K562 (cell line): ENCODE results near the gene OR2C3. TPM values are rescaled to one million over a fixed set of nuclear protein-coding genes. Genes with fewer than 3 reads are reported as not detected.

Experiments used
- ATAC-seq: fragments of 200-7000 bp; cut with Tn5 transposase; 3 replicates; pipeline ENCODE4 v1.9.1; 2020; ENCODE audit warnings: moderate library complexity
- BruUV-seq: library from RNA; stranded (reverse); fragments of 400-500 nt; replicated peaks from 2 replicates; lab custom pipeline; 2021; lab: Mats Ljungman, UMichigan
- CTCF ChIA-PET: fragments of 300-600 bp; formaldehyde crosslinking; extraction: SDS; loops from one replicate; lab custom pipeline; 2021; ENCODE audit warnings: low intra/inter-chr PET ratio; lab: Yijun Ruan, JAX
- POLR2A ChIA-PET: fragments of 300-600, 350-650 bp; sonication (Branson Sonifier 250); formaldehyde crosslinking; extraction: SDS; loops from one replicate; lab custom pipeline; 2021; ENCODE audit warnings: antibody characterized with exemption, inconsistent platforms; lab: Yijun Ruan, JAX
- DNase-seq, 4 experiments: peaks; one replicate each; pipeline versions ENCODE4 v3.0.0 to v3.0.0-alpha.2; 2011 to 2018; ENCODE audit warnings: low spot score in 3 of 4, mixed read lengths in 3 of 4; ENCODE audit errors: extremely low read depth in 1 of 4
- FAIRE-seq: peaks from 2 replicates; lab custom pipeline; 2011; peaks lifted over from hg19 to GRCh38; lab: Jason Lieb, UNC
- H2AFZ ChIP-seq: 2 replicates; pipeline ENCODE4 v1.6.0; 2011; ENCODE audit warnings: low read depth, low read length, control low read depth, inconsistent platforms
- H3K27ac ChIP-seq: fragments of 200-600 bp; 3 replicates; pipeline ENCODE4 v1.8.0; 2011; ENCODE audit warnings: low read depth, mild to moderate bottlenecking, control low read depth, inconsistent platforms, low read length, moderate library complexity, mixed read lengths; ENCODE audit errors: extremely low read depth
- H3K27me3 ChIP-seq, 2 experiments: fragments of 300-600 bp in 1 of 2; 2 replicates in 1 of 2; 3 replicates in 1 of 2; pipeline versions ENCODE4 v1.6.0 to v1.8.0; 2011; ENCODE audit warnings: inconsistent platforms in 2 of 2, low read length in 2 of 2, mild to moderate bottlenecking in 1 of 2, mixed read lengths in 1 of 2, moderate library complexity in 1 of 2; ENCODE audit not compliant: control insufficient read depth in 2 of 2, insufficient read depth in 2 of 2
- H3K36me3 ChIP-seq: fragments of 300-600 bp; 3 replicates; pipeline ENCODE4 v1.8.0; 2011; ENCODE audit warnings: mild to moderate bottlenecking, low read length, inconsistent platforms; ENCODE audit not compliant: control insufficient read depth, insufficient read depth
- H3K4me1 ChIP-seq, 2 experiments: fragments of 200-600 bp in 1 of 2; replicated peaks in 1 of 2; 2 replicates in 1 of 2; 3 replicates in 1 of 2; pipeline versions ENCODE4 v1.5.1 to v1.8.0; 2011; ENCODE audit warnings: inconsistent platforms in 2 of 2, low read length in 2 of 2, mild to moderate bottlenecking in 1 of 2, mixed read lengths in 1 of 2, moderate library complexity in 1 of 2; ENCODE audit not compliant: control insufficient read depth in 2 of 2, insufficient read depth in 2 of 2
- H3K4me2 ChIP-seq: 2 replicates; pipeline ENCODE4 v1.6.1; 2011; ENCODE audit warnings: low read length, control low read depth, inconsistent platforms, mixed read lengths; ENCODE audit not compliant: insufficient read depth
- H3K4me3 ChIP-seq: fragments of 200-600 bp; sonication (generic), shearing (Covaris generic); 2 replicates; pipeline ENCODE4 v1.5.1; 2016; ENCODE audit warnings: control low read depth, inconsistent platforms
- H3K79me2 ChIP-seq: fragments of 200-600 bp; 3 replicates; pipeline ENCODE4 v1.8.0; 2011; ENCODE audit warnings: low read length, inconsistent platforms; ENCODE audit not compliant: control insufficient read depth, insufficient read depth
- H3K9ac ChIP-seq, 2 experiments: 2 replicates each; pipeline versions ENCODE4 v1.6.0 to v1.6.1; 2011; ENCODE audit warnings: low read depth in 2 of 2, low read length in 2 of 2, control low read depth in 1 of 2, inconsistent platforms in 1 of 2, mild to moderate bottlenecking in 1 of 2, mixed read lengths in 1 of 2; ENCODE audit not compliant: insufficient read depth in 1 of 2
- H3K9me1 ChIP-seq: one replicate; pipeline ENCODE4 v1.6.0; 2011; ENCODE audit warnings: inconsistent platforms, mild to moderate bottlenecking, low read length, moderate library complexity; ENCODE audit not compliant: control insufficient read depth, insufficient read depth
- H3K9me3 ChIP-seq: replicated peaks from 2 replicates; pipeline ENCODE4 v1.5.1; 2011; ENCODE audit warnings: low read depth, low read length, inconsistent platforms; ENCODE audit not compliant: control insufficient read depth, insufficient read depth
- H4K20me1 ChIP-seq: replicated peaks from 2 replicates; pipeline ENCODE4 v1.6.1; 2011; ENCODE audit warnings: low read length, inconsistent platforms, mixed read lengths; ENCODE audit not compliant: control insufficient read depth, insufficient read depth
- BACH1 ChIP-seq: fragments of 200-800 bp; sonication (Bioruptor generic); IDR thresholded peaks from 2 replicates; pipeline ENCODE4 v1.6.1; 2016; ENCODE audit warnings: missing genetic modification characterization, missing compliant biosample characterization
- CAMTA2 ChIP-seq: fragments of 250-450 bp; sonication (Bioruptor Pico); conservative IDR thresholded peaks from 2 replicates; pipeline ENCODE4 v1.5.1; 2022
- E2F1 ChIP-seq: sonication (generic); formaldehyde crosslinking; IDR thresholded peaks from 2 replicates; pipeline ENCODE4 v1.8.1; 2023; ENCODE audit warnings: mild to moderate bottlenecking, missing genetic modification reagents, moderate library complexity
- HOMEZ ChIP-seq: fragments of 250-450 bp; sonication (Bioruptor Pico); IDR thresholded peaks from 2 replicates; pipeline ENCODE4 v1.4.0; 2020; ENCODE audit warnings: mild to moderate bottlenecking, moderate library complexity
- MED1 ChIP-seq: sonication (generic); formaldehyde crosslinking; IDR thresholded peaks from 2 replicates; pipeline ENCODE4 v1.8.1; 2023; ENCODE audit warnings: missing genetic modification reagents, borderline replicate concordance
- POLR2B ChIP-seq: fragments of 450-650 bp; IDR thresholded peaks from 2 replicates; pipeline ENCODE4 v1.6.1; 2018; ENCODE audit warnings: low read depth; ENCODE audit not compliant: partially characterized antibody
- RHOXF2B ChIP-seq: fragments of 250-450 bp; sonication (Bioruptor Pico); conservative IDR thresholded peaks from 2 replicates; pipeline ENCODE4 v1.5.1; 2021
- SNAPC5 ChIP-seq: fragments of 250-450 bp; sonication (Bioruptor Pico); IDR thresholded peaks from 2 replicates; pipeline ENCODE4 v1.8.0; 2021; ENCODE audit warnings: moderate library complexity, mild to moderate bottlenecking, inconsistent platforms
- TARDBP ChIP-seq: fragments of 450-650 bp; IDR thresholded peaks from 2 replicates; pipeline ENCODE4 v1.6.1; 2016
- ZC3H11A ChIP-seq: IDR thresholded peaks from 2 replicates; pipeline ENCODE4 v1.6.1; 2012; ENCODE audit warnings: low read depth, low read length, improper control_type of control experiment
- ZNF24 ChIP-seq: fragments of 450-650 bp; IDR thresholded peaks from 2 replicates; pipeline ENCODE4 v1.6.1; 2016
- ZNF586 ChIP-seq: fragments of 450-650 bp; formaldehyde crosslinking; conservative IDR thresholded peaks from 2 replicates; pipeline ENCODE4 v1.4.0; 2020; ENCODE audit warnings: mild to moderate bottlenecking, moderate library complexity
- WGBS: fragments of 100-300 bp; shearing (Covaris generic); methylation state at CpG from one replicate; pipeline ENCODE4 v1.1.6; 2016; ENCODE audit warnings: low coverage, mixed read lengths; ENCODE audit not compliant: insufficient coverage; ENCODE audit errors: missing lambda C conversion rate; 5-methylcytosine and 5-hydroxymethylcytosine counted together
- in situ Hi-C: fragments of 300-500 bp; cut with MboI; formaldehyde crosslinking; loops from 4 replicates; pipeline ENCODE4 v1.15.0; 2018; ENCODE audit warnings: inconsistent platforms, mixed read lengths
- intact Hi-C: fragments of 100-400 bp; cut with micrococcal nuclease; formaldehyde crosslinking; loops from 2 replicates; pipeline ENCODE4 v1.14.2; 2022
- polyA plus RNA-seq, 8 experiments: library from polyadenylated mRNA; depleted of rRNA in 4 of 8; stranded (reverse) in 5 of 8; unstranded in 3 of 8; fragments of >200 nt; fragmentation: Nextera tagmentation in 2 of 8; fragmentation: Illumina TruSeq in 1 of 8; extraction: Ambion mirVana in 2 of 8; extraction: Trizol in 1 of 8; gene quantifications; 2 replicates each; pipeline versions ENCODE4 v1.2.1 to v1.2.3, GENCODE V29; 2011 to 2014; ENCODE audit warnings: inconsistent platforms in 1 of 8, missing spikeins in 1 of 8
- total RNA-seq, 7 experiments: library from RNA; depleted of rRNA in 6 of 7; stranded (reverse); fragments of >200 nt in 6 of 7; fragmentation: Illumina TruSeq in 2 of 7; extraction: Trizol in 2 of 7; gene quantifications; 2 replicates each; pipeline versions ENCODE4 v1.2.1 to v1.2.3, GENCODE V29; 2011 to 2021; ENCODE audit warnings: low replicate concordance in 1 of 7

OR2C3 gene
- total and polyA plus RNA-seq, 9 of the 15 experiments (the other 6 are each of a cell fraction or from before 2014, with no cell fraction given), result under 0.01 to 0.05 (median 0.03) TPM; not detected in 4

DNA sequence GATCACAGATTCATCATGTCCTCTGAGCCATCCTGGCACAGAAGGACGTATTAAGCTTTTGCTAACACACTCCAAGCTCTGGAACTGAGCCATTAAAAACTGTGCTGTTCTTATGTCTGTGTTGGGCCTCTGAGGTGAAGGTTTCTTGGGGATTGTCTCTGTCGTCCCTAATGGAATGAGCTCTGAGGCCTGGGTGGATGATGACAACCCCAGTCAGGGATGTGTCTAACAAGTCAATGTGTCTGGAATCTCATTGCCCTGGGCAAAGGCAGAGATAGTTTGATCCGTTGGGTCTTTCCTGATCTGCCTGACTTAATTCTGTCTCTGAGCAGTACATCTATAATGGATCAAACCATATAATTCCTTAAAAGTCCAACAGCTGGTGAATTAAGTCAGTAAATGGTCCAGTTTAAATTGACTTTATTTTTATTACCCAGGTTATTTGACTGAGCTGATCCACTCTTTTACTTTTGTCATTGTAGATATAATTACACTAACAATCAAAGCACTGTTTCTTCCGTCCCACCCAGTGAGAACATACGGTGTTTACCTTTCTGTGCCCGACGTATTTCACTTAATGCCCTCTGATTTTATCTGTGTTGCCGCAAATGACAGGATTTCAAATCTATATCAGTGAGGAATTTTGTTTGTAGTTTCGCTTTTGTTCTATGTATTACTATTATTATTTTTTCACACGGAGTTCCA is 39.5 kb downstream of the OR2C3 start:
- no peaks in the 10 kb centered on the region for H3K79me2 ChIP-seq
- no peak overlapping the region for H3K9ac ChIP-seq
- DNase-seq (no peak), ATAC-seq (no peak), FAIRE-seq (no peak)
- CTCF ChIA-PET, result no interaction called here
- H3K4me3 ChIP-seq, result no peak overlapping the region
- in situ Hi-C loops, result no loop called here
- TF ChIP-seq CAMTA2 (no peak), SNAPC5 (CRISPR knock-in tag) (no peak), HOMEZ (CRISPR knock-in tag) (no peak), TARDBP (no peak), MED1 (no peak), ZC3H11A (no peak), POLR2B (no peak), ZNF586 (CRISPR knock-in tag) (no peak), E2F1 (no peak), ZNF24 (no peak), BACH1 (tag) (no peak), RHOXF2B (CRISPR knock-in tag) (no peak)
- peaks cover 0 to under 1% of the 10 kb centered on the region in 2 experiments; a peak in 4 of 5 replicates for H3K27me3 ChIP-seq
- no peaks in the 10 kb centered on the region for H3K9me1 ChIP-seq
- POLR2A ChIA-PET, result interaction anchor here (0.6 kb wide), 1 partner anchor 134 kb away, joined by 3 read pairs; no protein-coding TSS in a partner anchor
- no peaks in the 10 kb centered on the region for H4K20me1 ChIP-seq
- H3K9me3 ChIP-seq, result no peaks in the 10 kb centered on the region
- H3K27ac ChIP-seq, result no peak overlapping the region
- H3K4me2 ChIP-seq, result no peak overlapping the region
- H3K36me3 ChIP-seq, result no peaks in the 10 kb centered on the region
- no peaks in the 10 kb centered on the region for H3K4me1 ChIP-seq
- 3% methylated on average over 10 of the region's 10 CpGs for WGBS
- H2AFZ ChIP-seq, result no peak overlapping the region
- intact Hi-C loops, result no loop called here
- no TSS peak for BruUV-seq
